T-helper 1 cell treated with Interleukin-12 subunit alpha and Interleukin-12 subunit beta and Interleukin-4 antibody, amounts not matched to agents 30 μg/mL and 1 μg/mL, for 36 hours (primary cell): Measurements from ENCODE around the gene YEATS4.
"Not testable (repeated sequence)": the region's sequence is repeated elsewhere in the genome, so short reads cannot be mapped to it uniquely, and the experiment has no call there.

Experiments used
- H3K27ac Mint-ChIP-seq: one replicate; pipeline ENCODE4 v1.8.0; 2021; ENCODE audit warnings: mild to moderate bottlenecking, mixed read lengths
- H3K27me3 Mint-ChIP-seq: one replicate; pipeline ENCODE4 v1.8.0; 2021; ENCODE audit warnings: low read depth, mixed read lengths
- H3K36me3 Mint-ChIP-seq: one replicate; pipeline ENCODE4 v1.8.0; 2021; ENCODE audit warnings: low read depth, mixed read lengths
- H3K4me1 Mint-ChIP-seq: one replicate; pipeline ENCODE4 v1.8.0; 2021; ENCODE audit warnings: low read depth, mixed read lengths
- H3K4me3 Mint-ChIP-seq: one replicate; pipeline ENCODE4 v1.8.0; 2021; ENCODE audit warnings: mild to moderate bottlenecking, moderate library complexity, mixed read lengths
- H3K9me3 Mint-ChIP-seq: one replicate; pipeline ENCODE4 v1.8.0; 2021; ENCODE audit warnings: mixed read lengths

The YEATS4 gene

DNA sequence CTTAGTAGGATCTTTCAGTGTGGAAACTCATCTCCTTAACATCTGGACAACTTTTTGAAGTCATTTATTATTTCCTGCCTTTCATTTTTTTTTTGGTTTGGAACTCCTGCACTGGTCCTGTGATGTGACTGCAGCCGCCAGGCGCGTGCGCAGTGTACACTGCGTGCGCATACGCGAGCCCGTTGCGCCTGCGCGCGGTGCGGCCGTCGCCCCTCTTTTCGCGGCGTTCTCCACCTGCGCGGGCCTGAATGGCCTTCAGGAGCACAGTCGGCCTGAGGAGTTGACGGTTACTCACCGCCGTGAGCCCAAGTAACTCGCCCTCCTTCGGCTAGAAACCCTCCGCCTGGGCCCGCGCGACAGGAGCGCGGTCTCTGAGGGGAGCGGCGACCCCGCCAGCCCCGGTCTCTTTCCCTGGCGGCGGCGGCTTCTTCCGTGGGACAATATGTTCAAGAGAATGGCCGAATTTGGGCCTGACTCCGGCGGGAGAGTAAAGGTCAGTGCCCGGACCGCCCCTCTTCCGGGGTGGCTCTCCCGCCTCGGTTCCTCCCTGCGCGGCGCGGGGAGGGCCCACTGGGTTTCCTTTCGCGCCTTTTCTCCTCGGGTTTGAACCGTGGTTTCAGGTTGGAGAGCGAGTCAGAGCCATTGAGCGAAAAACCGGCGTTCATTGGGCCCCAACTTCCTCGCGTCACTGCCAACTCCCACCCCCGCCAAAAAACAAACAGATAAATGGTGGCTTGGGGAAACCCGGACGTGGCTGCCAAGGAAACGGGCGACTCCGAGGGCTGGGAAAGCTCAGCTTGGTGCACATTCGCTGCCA, at the start of gene YEATS4:
Gene YEATS4 (plus strand): TSS at position 213 of the 817 bp plus-strand sequence. CDS start 230 bp downstream, at position 443.
- H3K4me1 Mint-ChIP-seq: peaks cover 26% of the 10 kb centered on the region

DNA sequence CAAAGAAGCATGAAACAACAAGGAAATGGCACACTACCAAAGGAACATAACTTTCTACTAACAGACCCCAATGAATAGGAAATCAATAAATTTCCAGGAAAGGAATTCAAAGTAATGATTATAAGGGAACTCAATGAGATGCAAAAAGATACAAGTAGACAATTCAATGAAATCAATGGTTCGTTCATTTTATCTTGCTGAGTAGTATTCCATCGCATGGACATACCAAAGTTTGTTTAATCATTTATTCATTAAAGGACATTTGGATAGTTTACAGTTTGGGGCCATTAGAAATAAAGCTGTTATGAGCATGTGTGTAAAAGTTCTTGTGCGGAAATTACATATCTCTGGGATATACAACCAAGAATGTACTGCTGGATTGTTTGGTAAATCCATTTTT, 46.3 kb upstream of the YEATS4 start:
- Mint-ChIP-seq H3K4me3 (no peak overlapping the region), H3K27ac (no peak overlapping the region), H3K9me3 (peaks cover under 1% of the 10 kb centered on the region), H3K4me1 (no peaks in the 10 kb centered on the region), H3K27me3 (peaks cover 7% of the 10 kb centered on the region), H3K36me3 (no peaks in the 10 kb centered on the region)

More for the DNA sequence above, at the start of gene YEATS4:
- Mint-ChIP-seq H3K36me3 (peaks cover 12% of the 10 kb centered on the region), H3K27me3 (peaks cover 4% of the 10 kb centered on the region), H3K9me3 (no peaks in the 10 kb centered on the region), H3K4me3 (peak within 1 kb of the TSS; percentile 93), H3K27ac (peak within 1 kb of the TSS; percentile 91)

DNA sequence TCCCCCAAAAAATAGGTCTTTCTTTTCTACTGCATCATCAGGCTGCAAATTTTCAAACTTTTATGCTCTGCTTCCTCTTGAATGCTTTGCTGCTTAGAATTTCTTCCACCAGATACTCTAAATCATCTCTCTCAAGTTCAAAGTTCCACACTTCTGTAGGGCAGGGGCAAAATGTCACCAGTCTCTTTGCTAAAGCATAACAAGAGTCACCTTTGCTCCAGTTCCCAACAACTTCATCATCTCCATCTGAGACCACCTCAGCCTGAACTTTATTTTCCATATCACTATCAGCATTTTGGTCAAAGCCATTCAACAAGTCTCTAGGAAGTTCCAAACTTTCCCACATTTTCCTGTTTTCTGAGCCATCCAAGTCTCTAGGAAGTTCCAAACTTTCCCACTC, 42.8 kb upstream of the YEATS4 start:
- Mint-ChIP-seq H3K27me3 (peaks cover 11% of the 10 kb centered on the region), H3K9me3 (peaks cover 16% of the 10 kb centered on the region)
- H3K4me1 Mint-ChIP-seq, H3K4me3 Mint-ChIP-seq, H3K27ac Mint-ChIP-seq, H3K36me3 Mint-ChIP-seq: not testable (repeated sequence)

DNA sequence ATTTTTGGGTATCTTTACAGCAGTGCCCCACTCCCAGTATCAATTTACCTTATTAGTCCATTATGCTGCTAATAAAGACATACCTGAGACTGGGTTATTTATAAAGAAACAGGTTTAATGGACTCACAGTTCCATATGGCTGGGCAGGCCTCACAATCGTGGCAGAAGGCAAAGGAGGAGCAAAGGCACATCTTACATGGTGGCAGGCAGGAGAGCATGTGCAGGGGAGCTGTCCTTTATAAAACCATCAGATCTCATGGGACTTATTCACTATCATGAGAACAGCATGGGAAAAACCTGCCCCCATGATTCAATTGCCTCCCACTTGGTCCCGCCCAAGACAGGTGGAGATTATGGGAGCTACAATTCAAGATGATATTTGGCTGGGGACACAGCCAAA, 42.3 kb upstream of the YEATS4 start:
- H3K36me3 Mint-ChIP-seq, H3K27me3 Mint-ChIP-seq, H3K4me3 Mint-ChIP-seq, H3K27ac Mint-ChIP-seq, H3K4me1 Mint-ChIP-seq: not testable (repeated sequence)
- peaks cover 16% of the 10 kb centered on the region for H3K9me3 Mint-ChIP-seq

DNA sequence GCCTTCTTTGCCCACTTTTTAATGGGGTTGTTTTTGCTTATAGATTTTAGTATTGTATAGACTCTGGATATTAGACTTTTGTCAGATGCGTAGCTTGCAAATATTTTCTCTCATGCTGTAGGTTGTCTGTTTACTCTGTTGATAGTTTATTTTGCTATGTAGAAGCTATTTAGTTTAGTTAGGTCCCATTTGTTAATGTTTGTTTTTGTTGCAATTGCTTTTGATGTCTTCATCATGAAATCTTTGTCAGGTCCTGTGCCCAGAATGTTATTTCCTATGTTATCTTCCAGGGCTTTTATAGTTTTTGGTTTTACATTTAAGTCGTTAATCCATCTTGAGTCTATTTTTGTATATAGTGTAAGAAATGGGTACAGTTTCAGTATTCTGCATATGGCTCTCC, 41.3 kb upstream of the YEATS4 start:
- H3K36me3 Mint-ChIP-seq: no peaks in the 10 kb centered on the region
- H3K27ac Mint-ChIP-seq: no peak overlapping the region
- H3K4me1 Mint-ChIP-seq: no peaks in the 10 kb centered on the region
- peaks cover 16% of the 10 kb centered on the region for H3K9me3 Mint-ChIP-seq
- H3K4me3 Mint-ChIP-seq: no peak overlapping the region
- H3K27me3 Mint-ChIP-seq: peaks cover 10% of the 10 kb centered on the region

DNA sequence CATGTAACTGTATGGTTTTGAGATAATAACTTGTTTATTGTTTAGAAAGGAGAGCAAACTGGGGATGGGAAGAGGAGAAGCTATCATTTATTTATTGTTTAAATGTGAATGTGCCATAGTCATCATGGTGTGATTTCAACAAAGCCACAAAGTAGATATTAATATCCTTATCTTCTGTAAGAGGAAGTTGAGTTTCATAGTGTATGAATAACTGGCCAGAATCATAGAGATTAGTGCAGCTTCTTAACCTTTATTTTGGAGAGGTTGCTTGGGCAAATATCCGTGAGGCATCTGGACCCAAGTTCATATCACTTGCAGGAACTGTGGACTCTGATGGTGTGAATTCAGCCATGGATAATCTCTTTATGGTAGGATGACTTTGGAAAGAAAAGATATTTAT, 38.2 kb upstream of the YEATS4 start:
- Mint-ChIP-seq H3K9me3 (peaks cover 16% of the 10 kb centered on the region), H3K27ac (no peak overlapping the region), H3K27me3 (peaks cover 10% of the 10 kb centered on the region), H3K4me1 (peaks cover 4% of the 10 kb centered on the region), H3K4me3 (no peak overlapping the region), H3K36me3 (no peaks in the 10 kb centered on the region)

DNA sequence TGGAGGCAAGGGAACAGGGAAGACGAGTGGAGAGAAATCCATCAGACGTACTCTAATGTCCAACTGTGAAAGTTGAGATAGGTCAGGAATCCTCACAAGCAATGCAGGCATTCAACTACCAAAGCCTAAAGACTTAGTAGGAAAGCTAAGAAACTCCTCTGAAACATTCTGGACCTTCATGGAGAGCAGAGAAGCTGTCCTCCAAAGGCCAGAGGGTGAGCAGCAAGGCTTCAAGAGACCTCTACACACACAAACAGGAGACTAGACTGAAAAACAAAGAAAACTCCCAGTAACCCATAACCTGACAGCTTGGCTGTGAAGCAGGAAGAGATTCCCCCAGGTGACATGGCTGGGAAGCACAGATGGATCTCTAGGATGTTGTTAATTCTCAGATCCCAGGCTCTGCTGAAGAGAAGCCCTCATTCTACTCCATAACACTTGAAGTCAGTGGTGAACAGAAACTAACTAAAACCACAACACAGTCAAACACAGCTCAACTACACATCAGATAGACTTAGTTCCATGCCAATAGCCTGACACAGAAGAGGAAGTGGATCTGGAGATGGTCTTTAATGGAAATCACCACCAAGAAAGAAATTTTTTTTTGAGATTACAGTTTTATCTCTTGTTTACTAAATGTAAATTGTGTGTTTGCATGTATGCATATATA, 34.6 kb upstream of the YEATS4 start:
- Mint-ChIP-seq H3K4me3 (no peak overlapping the region), H3K4me1 (peaks cover 9% of the 10 kb centered on the region), H3K27me3 (peaks cover 19% of the 10 kb centered on the region), H3K9me3 (peaks cover 7% of the 10 kb centered on the region), H3K36me3 (no peaks in the 10 kb centered on the region), H3K27ac (no peak overlapping the region)

DNA sequence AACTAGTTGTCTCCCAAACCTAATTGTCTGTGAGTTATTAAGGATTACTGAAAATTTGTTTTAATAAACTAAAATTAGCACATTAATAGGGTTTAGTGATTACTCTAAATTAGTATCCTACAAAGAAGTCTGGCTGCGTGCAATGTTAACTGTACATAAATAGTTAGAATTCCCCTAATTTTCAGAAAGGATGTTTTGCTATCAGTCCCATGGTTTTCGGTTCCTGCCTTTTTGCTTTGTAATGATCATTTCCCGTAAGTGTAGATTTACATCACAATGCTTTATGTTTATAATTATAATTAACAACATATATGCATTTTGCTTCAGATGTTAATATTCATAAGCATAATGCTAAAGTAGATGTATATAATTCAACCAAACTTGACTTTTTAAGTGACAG, 31.1 kb upstream of the YEATS4 start:
- Mint-ChIP-seq H3K4me1 (peaks cover 13% of the 10 kb centered on the region), H3K36me3 (no peaks in the 10 kb centered on the region), H3K4me3 (no peak overlapping the region), H3K9me3 (no peaks in the 10 kb centered on the region), H3K27me3 (peaks cover 14% of the 10 kb centered on the region), H3K27ac (peak overlapping the region; percentile 52)

DNA sequence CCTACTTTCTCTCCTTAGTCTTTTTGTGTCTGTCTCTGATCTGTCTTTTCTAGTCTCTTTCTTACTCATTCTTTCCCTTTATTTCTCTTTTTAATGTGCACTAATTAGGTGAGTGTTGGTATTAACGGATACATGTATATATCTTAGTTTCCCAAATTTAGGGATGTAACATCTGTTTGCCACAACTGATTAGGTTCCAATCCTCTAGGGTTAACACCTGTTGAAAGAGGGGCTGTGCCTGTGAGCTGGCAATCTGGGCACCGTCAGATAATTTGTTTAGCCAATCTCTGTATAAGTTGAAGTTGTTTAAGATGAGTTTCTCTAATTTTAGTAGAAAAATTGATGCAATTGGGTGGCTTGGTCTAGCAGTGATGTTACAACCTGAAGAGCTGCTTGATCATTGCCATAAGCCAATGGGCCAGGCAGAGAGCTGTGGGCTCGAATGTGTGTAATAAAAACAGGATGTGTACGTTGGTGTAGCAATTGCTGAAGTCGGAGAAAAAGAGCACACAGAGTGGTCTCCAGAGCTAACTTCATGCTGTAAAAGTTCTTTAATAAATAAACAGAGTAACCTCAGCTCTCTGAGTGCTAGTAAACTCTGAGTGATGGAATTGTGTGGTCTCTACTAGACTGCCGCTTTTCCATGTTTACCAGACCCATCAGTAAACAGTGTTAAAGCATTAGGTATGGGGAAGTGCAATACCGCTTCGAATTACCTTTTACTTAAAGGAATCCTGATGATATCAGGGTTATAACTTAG, 29.7 kb upstream of the YEATS4 start:
- Mint-ChIP-seq H3K4me3 (peak overlapping the region; percentile 72), H3K36me3 (no peaks in the 10 kb centered on the region), H3K9me3 (no peaks in the 10 kb centered on the region), H3K4me1 (peaks cover 17% of the 10 kb centered on the region), H3K27me3 (peaks cover 19% of the 10 kb centered on the region), H3K27ac (peak overlapping the region; percentile 89)

DNA sequence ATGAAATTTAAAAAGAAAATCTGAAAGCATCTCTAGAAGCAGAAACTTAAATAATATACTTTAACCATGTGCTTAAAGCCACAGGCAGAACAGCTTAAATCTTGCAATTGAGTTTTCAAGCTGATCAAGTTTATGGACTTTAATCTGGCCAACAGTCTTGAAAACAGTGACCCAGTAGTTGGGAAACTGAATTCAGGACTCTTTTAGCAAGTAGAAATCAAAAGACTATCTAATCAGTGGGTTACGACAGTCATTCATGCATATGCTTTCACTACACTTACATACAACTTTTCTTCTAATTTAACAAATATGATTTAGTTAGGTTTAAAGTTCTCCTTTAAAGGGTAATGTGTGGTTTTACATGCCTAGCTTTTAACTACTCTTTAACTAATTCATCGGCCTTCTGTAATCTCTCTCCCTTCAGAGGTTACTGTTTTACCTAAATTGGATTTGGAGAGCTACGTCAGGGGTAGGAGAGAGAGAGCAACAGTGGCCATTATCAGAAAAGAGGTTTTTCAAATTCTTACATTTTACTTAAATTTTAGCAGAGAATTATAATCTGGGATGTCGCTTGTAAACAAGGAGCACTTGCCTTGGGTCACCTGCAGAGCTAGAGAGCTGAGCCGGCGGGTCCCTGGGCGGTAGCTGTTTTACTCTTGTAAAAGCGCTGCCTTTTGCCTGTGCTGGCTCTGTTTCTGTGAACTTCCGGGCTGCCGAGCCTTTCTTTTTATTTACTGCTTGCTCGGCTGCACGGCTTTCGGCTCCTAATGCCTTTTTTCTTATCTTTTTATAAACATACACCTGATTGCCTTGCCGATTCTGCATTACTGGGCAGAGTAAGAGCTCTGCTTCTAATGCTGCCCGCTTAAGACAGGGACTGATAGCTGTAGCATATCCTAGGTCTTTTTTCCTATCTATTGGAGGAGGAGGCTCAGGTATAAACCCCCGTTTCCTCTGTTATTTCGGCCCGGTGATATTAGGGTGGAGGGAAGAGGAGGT, 28.8 kb upstream of the YEATS4 start:
- H3K9me3 Mint-ChIP-seq: no peaks in the 10 kb centered on the region
- H3K4me3 Mint-ChIP-seq: peak overlapping the region; percentile 72
- H3K4me1 Mint-ChIP-seq: peaks cover 16% of the 10 kb centered on the region
- peak overlapping the region; percentile 89 for H3K27ac Mint-ChIP-seq
- H3K27me3 Mint-ChIP-seq: peaks cover 22% of the 10 kb centered on the region
- H3K36me3 Mint-ChIP-seq: no peaks in the 10 kb centered on the region

DNA sequence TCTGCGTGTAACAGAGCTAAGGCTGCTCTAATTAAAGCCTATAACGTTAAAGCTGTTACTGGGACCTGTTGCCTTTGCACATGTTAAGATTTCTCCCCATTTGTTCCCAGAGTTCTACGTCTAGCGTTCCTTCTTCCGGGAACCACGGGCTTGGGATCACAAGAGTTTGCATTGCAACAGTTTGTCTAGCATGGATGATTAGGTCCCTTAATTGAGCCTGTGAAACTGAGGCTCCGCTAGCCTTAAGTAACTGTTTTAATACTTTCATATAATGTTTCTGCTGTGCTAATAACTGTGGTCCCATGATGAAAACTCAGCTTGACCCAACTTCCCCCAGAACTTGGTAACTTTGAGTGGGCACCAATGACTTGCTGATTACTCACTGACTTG, 28.0 kb upstream of the YEATS4 start:
- Mint-ChIP-seq H3K27me3 (peaks cover 22% of the 10 kb centered on the region), H3K4me1 (peaks cover 16% of the 10 kb centered on the region), H3K9me3 (no peaks in the 10 kb centered on the region), H3K4me3 (peak overlapping the region; percentile 72), H3K27ac (peak overlapping the region; percentile 89), H3K36me3 (no peaks in the 10 kb centered on the region)

DNA sequence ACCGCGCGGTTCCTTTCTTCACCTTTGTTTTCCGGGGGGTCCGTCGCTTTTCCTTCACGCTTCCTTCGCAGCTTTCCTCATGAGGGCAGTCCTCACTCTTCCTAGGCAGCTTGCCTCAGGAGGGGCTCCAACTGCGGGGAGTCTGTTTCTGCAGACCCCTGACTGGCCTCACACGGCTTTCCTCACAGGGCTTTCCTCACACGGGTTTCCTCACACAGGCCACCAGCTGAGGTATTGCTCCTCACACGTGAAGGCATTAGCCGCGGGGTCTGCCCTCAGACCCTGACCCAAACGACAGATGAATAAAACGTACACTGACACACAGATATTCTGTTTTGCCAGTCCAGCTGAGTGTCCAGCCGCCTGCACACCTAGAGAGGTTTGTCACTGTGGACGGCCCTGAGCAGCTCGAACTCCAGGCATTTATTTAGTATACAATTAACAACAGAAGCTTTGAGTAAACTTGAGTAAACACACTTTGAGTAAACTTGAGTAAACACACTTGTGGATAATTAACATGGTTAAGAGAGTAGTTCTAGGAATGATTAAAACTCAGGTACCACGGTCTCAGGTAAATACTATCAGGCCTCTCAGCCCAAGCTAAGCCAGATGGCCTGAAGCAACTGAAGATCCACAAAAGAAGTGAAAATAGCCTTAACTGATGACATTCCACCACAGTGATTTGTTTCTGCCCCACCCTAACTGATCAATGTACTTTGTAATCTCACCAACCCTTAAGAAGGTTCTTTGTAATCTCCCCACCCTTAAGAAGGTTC, 27.4 kb upstream of the YEATS4 start:
- Mint-ChIP-seq H3K27me3 (peaks cover 26% of the 10 kb centered on the region), H3K4me3 (peak overlapping the region; percentile 72), H3K27ac (peak overlapping the region; percentile 47), H3K4me1 (peaks cover 16% of the 10 kb centered on the region), H3K36me3 (no peaks in the 10 kb centered on the region), H3K9me3 (no peaks in the 10 kb centered on the region)

DNA sequence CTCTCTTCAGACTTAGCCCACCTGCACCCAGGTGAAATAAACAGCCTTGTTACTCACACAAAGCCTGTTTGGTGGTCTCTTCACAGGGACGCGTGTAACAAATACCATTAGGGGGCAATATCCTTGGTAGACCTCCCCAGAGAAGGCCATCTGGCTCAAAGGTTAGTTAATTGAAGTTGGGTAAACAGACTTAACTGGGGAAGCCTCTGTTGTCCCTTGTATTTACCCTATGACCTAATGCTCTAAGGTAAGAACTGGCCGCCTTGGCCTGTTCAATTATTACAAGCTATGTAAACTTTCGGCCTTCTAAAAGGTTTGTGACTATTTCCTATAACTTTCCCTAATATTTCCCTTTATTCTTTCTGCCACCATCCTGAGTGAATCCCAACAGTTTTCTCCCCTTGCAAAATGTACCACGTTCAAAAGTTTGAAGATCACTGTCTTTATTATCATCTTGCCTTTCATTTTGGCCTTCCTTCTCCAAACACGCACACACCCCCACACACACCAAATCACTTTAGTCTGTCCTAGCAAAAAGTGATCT, 26.7 kb upstream of the YEATS4 start:
- no peak overlapping the region for H3K27ac Mint-ChIP-seq
- peaks cover 16% of the 10 kb centered on the region for H3K4me1 Mint-ChIP-seq
- no peaks in the 10 kb centered on the region for H3K36me3 Mint-ChIP-seq
- H3K27me3 Mint-ChIP-seq: peaks cover 26% of the 10 kb centered on the region
- H3K4me3 Mint-ChIP-seq: no peak overlapping the region
- H3K9me3 Mint-ChIP-seq: no peaks in the 10 kb centered on the region
